Fibroblast of the aortic adventitia (primary cell): ENCODE measurements around the gene DENND2A. TPM values are rescaled to one million over a fixed set of nuclear protein-coding genes. Genes with fewer than 3 reads are reported as not detected.

Experiments
- DNase-seq: peaks from one replicate; pipeline ENCODE4 v3.0.0-alpha.2; 2010; ENCODE audit warnings: low read depth
- H3K4me3 ChIP-seq: 2 replicates; pipeline ENCODE4 v1.5.1; 2011; ENCODE audit warnings: low read depth, mild to moderate bottlenecking, control low read depth, low read length, moderate library complexity
- total RNA-seq: library from RNA; depleted of rRNA; stranded (reverse); fragments of >200 nt; gene quantifications from 2 replicates; pipeline ENCODE4 v1.2.3, GENCODE V29; 2012; ENCODE audit warnings: low replicate concordance
- TF ChIP-seq, protein P1 (sequence below): IDR thresholded peaks from 2 replicates; pipeline ENCODE4 v1.5.1; 2011; ENCODE audit warnings: mild to moderate bottlenecking, low read length, control low read depth, inconsistent platforms; ENCODE audit not compliant: insufficient read depth

The DENND2A gene
- total RNA-seq, 1 donor: 17.7 TPM

- TF ChIP-seq, protein P1, sequence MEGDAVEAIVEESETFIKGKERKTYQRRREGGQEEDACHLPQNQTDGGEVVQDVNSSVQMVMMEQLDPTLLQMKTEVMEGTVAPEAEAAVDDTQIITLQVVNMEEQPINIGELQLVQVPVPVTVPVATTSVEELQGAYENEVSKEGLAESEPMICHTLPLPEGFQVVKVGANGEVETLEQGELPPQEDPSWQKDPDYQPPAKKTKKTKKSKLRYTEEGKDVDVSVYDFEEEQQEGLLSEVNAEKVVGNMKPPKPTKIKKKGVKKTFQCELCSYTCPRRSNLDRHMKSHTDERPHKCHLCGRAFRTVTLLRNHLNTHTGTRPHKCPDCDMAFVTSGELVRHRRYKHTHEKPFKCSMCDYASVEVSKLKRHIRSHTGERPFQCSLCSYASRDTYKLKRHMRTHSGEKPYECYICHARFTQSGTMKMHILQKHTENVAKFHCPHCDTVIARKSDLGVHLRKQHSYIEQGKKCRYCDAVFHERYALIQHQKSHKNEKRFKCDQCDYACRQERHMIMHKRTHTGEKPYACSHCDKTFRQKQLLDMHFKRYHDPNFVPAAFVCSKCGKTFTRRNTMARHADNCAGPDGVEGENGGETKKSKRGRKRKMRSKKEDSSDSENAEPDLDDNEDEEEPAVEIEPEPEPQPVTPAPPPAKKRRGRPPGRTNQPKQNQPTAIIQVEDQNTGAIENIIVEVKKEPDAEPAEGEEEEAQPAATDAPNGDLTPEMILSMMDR: no peak
Observed at GRCh38 chr7:140495514-140496097, 145.0 kb downstream of the DENND2A start.

GRCh38 chr7:140494867-140495266 is 145.7 kb downstream of the DENND2A start:
- DNase-seq: no peak
- TF ChIP-seq, protein P1: no peak
- no peak overlapping the region for H3K4me3 ChIP-seq

More at GRCh38 chr7:140495514-140496097, 145.0 kb downstream of the DENND2A start:
- no peak for DNase-seq
- H3K4me3 ChIP-seq: no peak overlapping the region

GRCh38 chr7:140489026-140489359 is 151.6 kb downstream of the DENND2A start:
- TF ChIP-seq, protein P1: no peak
- DNase-seq: no peak
- H3K4me3 ChIP-seq: no peak overlapping the region

DNA sequence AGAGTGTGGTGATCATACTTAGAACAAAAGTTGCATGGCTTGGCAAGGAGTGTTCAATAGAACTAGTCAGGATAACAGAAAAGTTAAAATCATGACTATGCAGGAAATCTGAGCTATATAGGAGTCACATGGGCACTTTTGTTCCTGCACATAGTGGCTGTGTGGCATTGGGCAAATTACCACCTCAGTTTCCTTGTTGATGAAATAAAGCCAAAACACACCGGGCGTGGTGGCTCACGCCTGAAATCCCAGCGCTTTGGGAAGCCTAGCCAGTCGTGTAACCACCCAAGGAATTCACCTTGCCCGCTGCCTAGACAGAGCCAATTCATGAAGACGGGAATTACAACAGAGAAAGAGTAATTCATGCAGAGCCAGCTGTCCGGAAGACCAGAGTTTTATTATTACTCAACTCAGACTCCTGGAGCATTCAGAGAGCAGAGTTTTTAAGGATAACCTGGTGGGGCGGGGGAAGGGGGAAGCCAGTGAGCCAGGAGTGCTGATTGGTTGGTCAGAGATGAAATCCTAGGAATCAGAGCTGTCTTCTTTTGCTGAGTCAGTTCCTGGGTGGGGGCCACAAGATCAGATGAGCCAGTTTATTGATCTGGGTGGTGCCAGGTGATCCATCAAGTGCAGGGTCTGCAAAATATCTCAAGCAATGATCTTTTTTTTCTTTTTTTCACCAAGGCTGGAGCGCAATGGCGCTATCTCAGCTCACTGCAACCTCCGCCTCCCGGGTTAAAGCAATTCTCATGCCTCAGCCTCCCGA is 154.9 kb downstream of the DENND2A start:
- TF ChIP-seq, protein P1: no peak
- no peak overlapping the region for H3K4me3 ChIP-seq

GRCh38 chr7:140484951-140485499 is 155.6 kb downstream of the DENND2A start:
- no peak for DNase-seq
- no peak overlapping the region for H3K4me3 ChIP-seq
- TF ChIP-seq, protein P1: no peak

More for the DNA sequence above, 154.9 kb downstream of the DENND2A start:
- DNase-seq: peak; percentile 9

DNA sequence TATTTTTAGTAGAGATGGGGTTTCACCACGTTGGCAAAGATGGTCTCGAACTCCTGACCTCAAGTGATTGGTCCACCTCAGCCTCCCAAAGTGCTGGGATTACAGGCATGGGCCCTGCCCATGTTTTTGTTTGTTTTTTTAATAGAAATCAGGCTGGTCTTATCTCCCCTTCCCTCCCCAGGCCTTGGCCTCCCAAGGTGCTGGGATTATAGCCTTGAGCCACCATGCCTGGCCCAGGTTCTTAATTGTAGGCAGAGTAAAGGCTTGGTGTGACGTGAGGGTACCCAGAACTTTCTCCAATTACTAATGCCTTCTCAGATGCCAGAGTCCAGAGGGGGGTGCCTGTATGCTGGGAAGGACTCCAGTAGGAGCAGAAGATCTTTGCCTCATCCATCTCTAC is 156.1 kb downstream of the DENND2A start:
- TF ChIP-seq, protein P1: no peak
- no peak for DNase-seq
- no peak overlapping the region for H3K4me3 ChIP-seq

- TF ChIP-seq, protein P1: no peak
- peak overlapping the region; percentile 84 for H3K4me3 ChIP-seq
- no peak for DNase-seq
Observed at GRCh38 chr7:140479739-140480084, 160.9 kb downstream of the DENND2A start.
